Activated CD8-positive, alpha-beta memory T cell treated with anti-CD3 and anti-CD28 coated beads for 36 hours (primary cell): Measurements from ENCODE around the gene HSD17B4. TPM values are rescaled to one million over a fixed set of nuclear protein-coding genes. Genes with fewer than 3 reads are reported as not detected.
"Not testable (repeated sequence)": the region's sequence is repeated elsewhere in the genome, so short reads cannot be mapped to it uniquely, and the experiment has no call there.

Experiments used
- CTCF ChIA-PET: fragments of 350-600 bp; sonication (Branson Sonifier 250); formaldehyde crosslinking; loops from one replicate; lab custom pipeline; 2021; ENCODE audit warnings: antibody characterized with exemption; lab: Charles Lee
- POLR2A ChIA-PET: fragments of 350-600 bp; sonication (Branson Sonifier 250); formaldehyde crosslinking; loops from one replicate; lab custom pipeline; 2021; ENCODE audit warnings: antibody characterized with exemption; lab: Charles Lee
- total RNA-seq, 2 experiments: library from RNA; stranded (reverse); gene quantifications; one replicate each; pipeline ENCODE4 v1.2.3, GENCODE V29; 2021

The HSD17B4 gene
- total RNA-seq, 2 experiments from 2014 or later, result 78.6 to 87.8 TPM

DNA sequence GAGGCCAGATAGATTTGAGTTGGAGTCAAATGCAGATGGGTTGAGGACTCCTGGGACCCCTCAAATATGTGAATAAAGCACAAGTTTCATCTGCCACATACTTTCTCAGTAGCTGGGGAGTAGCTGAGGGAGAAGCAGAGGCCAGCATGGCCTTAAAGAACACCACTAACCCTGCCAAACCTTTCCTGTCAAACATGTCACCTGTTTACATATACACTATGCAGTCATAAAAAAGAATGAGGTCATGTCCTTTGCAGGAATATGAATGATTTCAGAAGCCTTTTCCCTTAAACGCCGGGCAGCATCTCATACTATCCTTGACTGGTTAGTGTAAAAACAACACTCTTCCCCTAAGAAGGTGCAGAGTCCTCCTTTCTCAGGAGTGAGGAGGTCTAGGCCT, 25.2 kb upstream of the HSD17B4 start:
- CTCF ChIA-PET, result no interaction called here
- POLR2A ChIA-PET, result no interaction called here

DNA sequence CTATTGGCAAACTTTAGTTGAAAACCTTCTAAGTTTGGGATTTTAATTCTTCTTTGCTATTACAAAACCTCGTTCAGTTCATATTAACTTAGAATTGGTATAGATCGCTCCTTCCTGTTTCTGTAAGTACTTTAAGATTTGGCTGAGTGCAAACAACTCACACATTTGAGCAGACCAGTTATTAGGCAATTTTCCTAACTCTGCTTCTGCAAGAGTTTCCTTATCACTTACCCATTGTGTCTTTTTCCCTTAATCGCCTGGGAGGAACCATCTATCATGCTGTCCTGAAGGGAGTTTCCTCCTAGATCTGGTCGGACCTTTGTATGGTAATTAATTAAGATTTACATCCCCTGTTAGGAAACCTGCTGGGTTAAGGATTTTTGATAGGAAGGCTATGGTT, 24.7 kb upstream of the HSD17B4 start:
- CTCF ChIA-PET, POLR2A ChIA-PET: not testable (repeated sequence)

DNA sequence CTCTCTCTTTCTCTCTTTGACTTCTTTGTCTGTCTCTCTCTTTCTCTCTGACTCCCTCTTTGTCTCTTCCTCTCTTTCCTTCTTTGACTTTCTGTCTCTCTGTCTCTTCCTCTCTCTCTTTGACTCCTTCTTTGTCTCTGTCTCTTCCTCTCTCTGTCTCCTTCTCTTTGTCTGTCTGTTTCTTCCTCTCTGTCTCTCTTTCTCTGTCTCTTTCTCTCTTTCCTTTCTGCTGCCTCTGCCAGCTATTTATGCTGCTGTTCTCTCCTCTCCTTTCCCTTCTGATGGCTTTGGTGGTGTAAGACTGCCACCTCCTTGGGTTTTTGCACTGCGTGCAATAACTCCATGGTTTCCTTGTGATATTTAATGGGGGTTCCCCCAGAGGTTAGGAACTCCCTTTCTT, 24.1 kb upstream of the HSD17B4 start:
- POLR2A ChIA-PET, CTCF ChIA-PET: not testable (repeated sequence)

- CTCF ChIA-PET, result interaction anchor here (1.4 kb wide), 1 partner anchor 441 kb away, joined by 3 read pairs; no protein-coding TSS in a partner anchor
- POLR2A ChIA-PET, result not testable (repeated sequence)
Observed at GRCh38 chr5:119428574-119428973, 23.7 kb upstream of the HSD17B4 start.

- CTCF ChIA-PET, result interaction anchor here (1.2 to 3.0 kb wide), 3 partner anchors 21 to 446 kb away, joined by 3 to 12 read pairs (median 4); partner anchors contain the start of gene DTWD2
- POLR2A ChIA-PET, result not testable (repeated sequence)
Observed at GRCh38 chr5:119432674-119433237, 19.5 kb upstream of the HSD17B4 start.

GRCh38 chr5:119435436-119436132, 16.7 kb upstream of the HSD17B4 start:
- POLR2A ChIA-PET, result no interaction called here

GRCh38 chr5:119437785-119438586, 14.3 kb upstream of the HSD17B4 start:
- POLR2A ChIA-PET, CTCF ChIA-PET: not testable (repeated sequence)

More at GRCh38 chr5:119435436-119436132, 16.7 kb upstream of the HSD17B4 start:
- CTCF ChIA-PET, result interaction anchor here (0.6 to 3.0 kb wide), 5 partner anchors 12 to 448 kb away, joined by 3 to 12 read pairs (median 5); partner anchors contain the start of gene DTWD2

DNA sequence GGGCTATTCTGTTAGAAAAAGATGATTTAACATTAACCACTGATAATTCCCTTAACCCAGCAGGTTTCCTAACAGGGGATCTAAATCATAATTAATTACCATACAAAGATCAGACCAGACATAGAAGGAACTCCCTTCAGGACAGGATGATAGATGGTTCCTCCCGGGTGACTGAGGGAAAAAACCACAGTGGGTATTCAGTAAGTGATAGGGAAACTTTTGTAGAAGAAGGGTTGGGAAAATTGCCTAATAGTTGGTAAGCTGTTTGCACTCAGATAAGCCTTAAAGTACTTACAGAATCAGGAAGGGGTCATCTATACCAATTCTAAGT, 13.7 kb upstream of the HSD17B4 start:
- CTCF ChIA-PET, POLR2A ChIA-PET: not testable (repeated sequence)

- POLR2A ChIA-PET, result no interaction called here
- CTCF ChIA-PET, result no interaction called here
Observed at GRCh38 chr5:119439140-119439631, 13.1 kb upstream of the HSD17B4 start.

DNA sequence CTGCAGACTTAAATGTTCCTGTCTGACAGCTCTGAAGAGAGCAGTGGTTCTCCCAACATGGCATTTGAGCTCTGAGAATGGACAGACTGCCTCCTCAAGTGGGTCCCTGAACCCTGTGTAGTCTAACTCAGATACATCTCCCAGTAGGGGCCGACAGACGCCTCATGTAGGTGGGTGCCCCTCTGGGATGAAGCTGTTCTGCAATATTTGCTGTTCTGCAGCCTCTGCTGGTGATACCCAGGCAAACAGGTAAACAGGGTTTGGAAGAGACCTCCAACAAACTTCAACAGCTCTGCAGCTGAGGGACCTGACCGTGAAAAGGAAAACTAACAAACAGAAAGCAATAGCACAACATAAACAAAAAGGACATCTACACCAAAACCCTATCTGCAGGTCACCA, 12.7 kb upstream of the HSD17B4 start:
- POLR2A ChIA-PET, CTCF ChIA-PET: not testable (repeated sequence)

- CTCF ChIA-PET, result not testable (repeated sequence)
Observed at GRCh38 chr5:119444643-119445042, 7.7 kb upstream of the HSD17B4 start.

GRCh38 chr5:119445544-119445943, 6.8 kb upstream of the HSD17B4 start:
- ChIA-PET POLR2A (no interaction called here), CTCF (no interaction called here)

More at GRCh38 chr5:119444643-119445042, 7.7 kb upstream of the HSD17B4 start:
- POLR2A ChIA-PET, result not testable (repeated sequence)

DNA sequence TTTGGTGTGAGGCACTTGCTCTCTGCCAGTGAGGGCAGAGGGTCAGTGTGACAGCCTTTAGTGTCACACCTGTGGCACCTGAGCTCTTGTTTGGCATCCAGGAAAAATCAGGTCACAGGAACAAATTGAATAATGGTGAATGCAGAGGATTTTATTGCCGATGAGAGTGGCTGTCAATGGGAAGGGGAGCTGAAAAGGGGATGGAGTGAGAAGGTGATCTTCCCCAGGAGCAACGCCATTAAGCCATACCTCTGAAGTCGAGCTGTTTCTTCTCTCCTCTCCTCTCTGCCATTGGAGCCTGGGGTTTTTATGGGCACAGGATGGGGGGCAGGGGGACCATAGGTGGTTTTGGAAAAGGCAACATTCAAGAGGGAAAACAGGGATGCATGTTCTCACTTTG, 2.4 kb upstream of the HSD17B4 start:
- POLR2A ChIA-PET, result no interaction called here
- CTCF ChIA-PET, result no interaction called here

- POLR2A ChIA-PET, result not testable (repeated sequence)
Observed at GRCh38 chr5:119450627-119451026, 1.7 kb upstream of the HSD17B4 start.

DNA sequence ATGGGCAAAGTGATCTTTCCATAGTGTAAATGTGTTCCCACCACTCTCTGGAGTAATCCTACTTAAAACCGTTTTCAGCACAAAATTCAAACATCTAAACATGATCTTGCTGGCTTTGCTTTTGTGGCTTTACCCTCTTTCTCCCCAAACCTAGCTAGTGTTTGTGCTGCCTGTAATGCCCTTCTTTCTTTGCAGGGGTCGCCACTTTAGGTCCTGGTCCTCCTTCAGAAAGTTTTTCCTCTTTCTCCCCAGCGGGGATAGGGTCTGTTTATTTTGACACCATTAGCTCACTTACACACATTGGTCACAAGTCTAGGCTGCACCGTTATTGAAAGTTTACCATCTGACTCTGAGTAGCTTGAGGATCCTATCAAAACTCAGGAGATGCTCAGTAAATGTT, 736 bp upstream of the HSD17B4 start:
- ChIA-PET CTCF (no interaction called here), POLR2A (no interaction called here)

More at GRCh38 chr5:119450627-119451026, 1.7 kb upstream of the HSD17B4 start:
- CTCF ChIA-PET, result not testable (repeated sequence)

DNA sequence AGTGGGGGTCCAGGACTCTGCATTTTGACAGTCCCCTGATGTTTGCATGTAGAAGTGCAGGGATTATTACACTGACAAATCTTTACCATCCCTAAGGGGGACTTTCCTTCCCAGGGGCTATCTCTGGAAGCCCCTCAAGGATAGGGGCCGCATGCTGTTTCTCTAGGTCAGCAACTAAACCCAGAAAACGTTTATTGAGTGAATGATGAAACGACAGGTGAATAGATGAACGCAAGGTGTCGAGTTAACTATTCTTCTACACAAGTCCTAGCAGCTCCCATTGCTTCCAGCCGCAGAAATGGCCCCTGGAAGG, 281 bp upstream of the HSD17B4 start:
- ChIA-PET POLR2A (no interaction called here), CTCF (no interaction called here)

DNA sequence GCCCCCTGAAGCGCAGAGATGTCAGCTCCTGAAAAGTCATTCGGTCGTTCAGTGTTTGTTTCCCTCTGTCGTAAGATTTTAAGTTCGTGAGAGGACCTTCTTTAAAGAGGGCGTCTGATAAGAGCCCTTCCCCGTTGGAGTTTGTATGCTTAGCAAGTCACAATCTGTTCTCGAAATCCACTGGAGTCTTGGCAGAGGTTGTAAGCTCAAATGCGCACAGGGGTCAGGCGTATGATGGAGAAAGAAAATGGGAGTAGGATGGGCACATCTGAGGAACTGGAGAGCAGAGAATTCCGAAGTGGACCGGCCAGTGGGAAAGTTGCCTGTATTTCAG, 710 bp downstream of the HSD17B4 start:
- ChIA-PET POLR2A (interaction anchor here (0.6 kb wide), 1 partner anchor 81 kb away, joined by 4 read pairs; no protein-coding TSS in a partner anchor), CTCF (interaction anchor here (0.8 kb wide), 1 partner anchor 16 kb away, joined by 3 read pairs; no protein-coding TSS in a partner anchor)

DNA sequence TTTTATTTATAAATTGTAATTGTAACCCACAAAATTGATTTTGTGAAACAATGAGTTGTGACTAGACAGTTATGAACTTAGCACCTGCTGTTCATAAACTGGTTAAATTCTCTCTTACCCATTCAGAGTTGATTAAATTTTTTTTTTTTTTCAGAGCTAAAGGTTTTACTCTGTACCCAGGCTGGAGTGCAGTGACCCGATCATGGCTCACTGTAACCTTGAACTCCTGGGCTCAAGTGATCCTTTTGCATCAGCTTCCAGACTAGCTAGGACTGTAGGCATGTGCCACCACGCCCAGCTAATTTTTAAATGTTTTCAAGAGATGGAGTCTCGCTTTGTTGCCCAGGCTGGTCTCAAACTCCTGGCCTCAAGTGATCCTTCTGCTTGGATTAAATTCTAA, 1.9 kb downstream of the HSD17B4 start:
- POLR2A ChIA-PET, result no interaction called here

DNA sequence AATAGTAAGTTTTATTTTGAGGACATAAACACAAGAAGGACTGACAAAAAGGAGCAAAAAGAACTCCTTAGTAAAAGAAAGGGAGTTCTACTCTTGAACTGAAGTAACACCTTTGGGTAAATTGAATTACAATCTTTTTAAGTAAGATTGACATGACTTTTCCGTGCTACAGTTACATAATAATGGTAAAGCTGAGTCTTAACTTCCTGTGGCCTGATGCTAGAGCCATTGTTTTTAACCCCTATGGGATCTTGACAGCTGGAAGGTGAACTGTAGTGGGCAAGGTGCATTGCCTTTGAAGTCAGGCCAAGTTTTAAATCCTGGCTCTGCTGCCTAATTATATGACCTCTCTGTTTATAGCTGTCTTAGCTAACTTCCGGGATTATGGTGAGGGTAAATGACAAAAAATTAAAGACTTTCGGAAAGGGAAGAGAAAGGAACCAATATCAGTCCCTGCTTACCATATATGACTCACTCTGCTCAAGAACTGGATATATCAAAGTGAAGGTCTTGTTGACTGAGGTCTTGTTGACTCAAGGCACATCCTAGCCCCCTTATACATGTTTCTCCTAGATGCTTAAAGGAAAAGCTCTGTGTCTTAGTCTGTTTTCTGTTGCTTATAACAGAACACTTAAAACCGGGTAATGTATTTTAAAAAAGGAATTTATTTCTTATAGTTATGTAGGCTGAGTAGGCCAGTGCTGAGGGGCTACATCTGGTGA, 6.8 kb downstream of the HSD17B4 start:
- ChIA-PET CTCF (interaction anchor here (0.5 kb wide), 1 partner anchor 426 kb away, joined by 4 read pairs; no protein-coding TSS in a partner anchor), POLR2A (no interaction called here)

More for the DNA sequence above, 1.9 kb downstream of the HSD17B4 start:
- CTCF ChIA-PET, result no interaction called here

DNA sequence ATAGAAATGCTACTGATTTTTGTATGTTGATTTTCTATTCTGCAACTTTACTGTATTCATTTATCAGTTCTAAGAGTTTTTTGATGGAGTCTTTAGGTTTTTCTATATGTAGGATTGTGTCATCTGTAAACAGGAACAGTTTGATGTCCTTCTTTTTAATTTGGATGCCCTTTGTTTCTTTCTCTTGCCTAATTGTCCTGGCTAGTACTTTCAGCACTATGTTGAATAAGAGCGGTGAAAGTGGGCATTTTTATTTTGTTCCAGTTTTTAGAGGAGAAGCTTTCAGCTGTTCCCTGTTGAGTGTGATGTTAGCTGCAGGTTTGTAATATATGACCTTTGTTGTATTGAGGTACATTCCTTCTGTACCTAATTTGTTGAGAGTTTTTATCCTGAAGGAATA, 13.3 kb downstream of the HSD17B4 start:
- ChIA-PET POLR2A (no interaction called here), CTCF (no interaction called here)
